Activated CD4-positive, alpha-beta T cell treated with anti-CD3 and anti-CD28 coated beads, Interleukin-2, amount 50 U/mL, for 24 hours (primary cell): Measurements from ENCODE around the gene MVB12A.

ENCODE experiments used
- DNase-seq, 2 donors: peaks; one replicate each; pipeline ENCODE4 v3.0.0-alpha.2; 2020; ENCODE audit warnings: low read depth in 1 of 2, low spot score in 1 of 2

MVB12A gene

GRCh38 chr19:17441241-17442021, 21.6 kb downstream of the MVB12A start:
- no peak for DNase-seq

GRCh38 chr19:17445526-17446165, 25.8 kb downstream of the MVB12A start:
- no peak for DNase-seq

- DNase-seq, result no peak
These were observed 27.9 kb downstream of the MVB12A start for GRCh38 chr19:17447704-17448130.

GRCh38 chr19:17448131-17448967, 28.5 kb downstream of the MVB12A start, which contains the start of gene TMEM221:
TSS of gene TMEM221 (minus strand) at chr19:17448668. CDS start at chr19:17448462, 206 bp downstream.
- no peak for DNase-seq

- DNase-seq, result peak in 1 of 2 donors; percentile 66
These were observed 30.6 kb downstream of the MVB12A start for GRCh38 chr19:17450264-17451075.

GRCh38 chr19:17451820-17452219, 32.0 kb downstream of the MVB12A start:
- DNase-seq, result no peak

- DNase-seq, result no peak
These were observed 34.8 kb downstream of the MVB12A start for GRCh38 chr19:17454576-17455071.

- DNase-seq, result no peak
These were observed 35.7 kb downstream of the MVB12A start for GRCh38 chr19:17455308-17456123.

- DNase-seq, result no peak
These were observed 36.3 kb downstream of the MVB12A start for GRCh38 chr19:17456127-17456526.

GRCh38 chr19:17457616-17458015, 37.8 kb downstream of the MVB12A start:
- DNase-seq, result no peak

- DNase-seq, result no peak
These were observed 39.1 kb downstream of the MVB12A start for GRCh38 chr19:17458970-17459369.

- DNase-seq, result no peak
These were observed 40.8 kb downstream of the MVB12A start, which contains the start of gene NXNL1 for GRCh38 chr19:17460372-17461230. TSS of gene NXNL1 (minus strand) at chr19:17460926. CDS start at chr19:17460869, 57 bp downstream.

GRCh38 chr19:17466487-17466850, 46.6 kb downstream of the MVB12A start:
- no peak for DNase-seq

GRCh38 chr19:17467471-17468301, 47.8 kb downstream of the MVB12A start:
- no peak for DNase-seq

- no peak for DNase-seq
These were observed 48.6 kb downstream of the MVB12A start for GRCh38 chr19:17468302-17469091.

- no peak for DNase-seq
These were observed 49.2 kb downstream of the MVB12A start for GRCh38 chr19:17469092-17469480.

- DNase-seq, result peak; percentile 82
These were observed 49.7 kb downstream of the MVB12A start for GRCh38 chr19:17469481-17470067.
